ENCODE measurements around the gene ADAM19. TPM values are rescaled to one million over a fixed set of nuclear protein-coding genes. Genes with fewer than 3 reads are reported as not detected.

Gene ADAM19
- total and polyA plus RNA-seq, 2 of the 4 experiments (the other 2 are of a cell fraction) = 35.5 to 49.2 TPM

GRCh38 chr5:157455057-157455456, 120.5 kb downstream of the ADAM19 start:
- H2BK15ac ChIP-seq (ENCODE audit: low read depth, low read length) = no peak overlapping the region
- H3K9ac ChIP-seq (ENCODE audit: low read depth, low read length) = no peak overlapping the region
- CTCF ChIA-PET = no interaction called here
- ATAC-seq (ENCODE audit: low read depth) = no peak
- H3K4me2 ChIP-seq (ENCODE audit: low read depth, low read length) = no peak overlapping the region
- H4K91ac ChIP-seq (ENCODE audit: insufficient read depth, low read depth, low read length) = no peak overlapping the region
- no peaks in the 10 kb centered on the region for H3K4me1 ChIP-seq (ENCODE audit: control insufficient read depth, insufficient read depth, low read length)
- no peak overlapping the region for H3K14ac ChIP-seq (replicated peaks; ENCODE audit: low read depth, low read length)
- no peak overlapping the region for H2BK120ac ChIP-seq (ENCODE audit: low read depth, low read length)
- dilution Hi-C loops (cut with HindIII; ENCODE audit: low sequenced_read_pairs, unreplicated experiment) (no loop called here), intact Hi-C loops (cut with micrococcal nuclease) (no loop called here), in situ Hi-C loops (cut with MboI; ENCODE audit: low sequenced_read_pairs) (no loop called here)
- H3K9me1 ChIP-seq (ENCODE audit: insufficient read depth, low read length) = no peaks in the 10 kb centered on the region
- no peak overlapping the region for H2BK20ac ChIP-seq (ENCODE audit: low read depth, low read length)
- no peak overlapping the region for H2AFZ ChIP-seq (replicated peaks; ENCODE audit: low read length, poor library complexity)
- no peak overlapping the region for H4K5ac ChIP-seq (ENCODE audit: low read depth, low read length)
- H3K9me3 ChIP-seq (ENCODE audit: control insufficient read depth, insufficient read depth, low read length) = no peaks in the 10 kb centered on the region
- H3K23ac ChIP-seq (ENCODE audit: low read depth, low read length) = no peak overlapping the region
- TF ChIP-seq, protein P1, sequence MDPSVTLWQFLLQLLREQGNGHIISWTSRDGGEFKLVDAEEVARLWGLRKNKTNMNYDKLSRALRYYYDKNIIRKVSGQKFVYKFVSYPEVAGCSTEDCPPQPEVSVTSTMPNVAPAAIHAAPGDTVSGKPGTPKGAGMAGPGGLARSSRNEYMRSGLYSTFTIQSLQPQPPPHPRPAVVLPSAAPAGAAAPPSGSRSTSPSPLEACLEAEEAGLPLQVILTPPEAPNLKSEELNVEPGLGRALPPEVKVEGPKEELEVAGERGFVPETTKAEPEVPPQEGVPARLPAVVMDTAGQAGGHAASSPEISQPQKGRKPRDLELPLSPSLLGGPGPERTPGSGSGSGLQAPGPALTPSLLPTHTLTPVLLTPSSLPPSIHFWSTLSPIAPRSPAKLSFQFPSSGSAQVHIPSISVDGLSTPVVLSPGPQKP (IDR thresholded peaks at IDR 0.05; ENCODE audit: borderline replicate concordance, low read depth, low read length) = no peak
- TF ChIP-seq MAZ (IDR thresholded peaks at IDR 0.05; ENCODE audit: borderline replicate concordance, low read depth, low read length) (no peak), USF2 (IDR thresholded peaks at IDR 0.05; ENCODE audit: low read depth, low read length) (no peak), NFE2L2 (IDR thresholded peaks at IDR 0.05; ENCODE audit: low read depth, low read length) (no peak), RCOR1 (IDR thresholded peaks at IDR 0.05; ENCODE audit: insufficient replicate concordance, low read length) (no peak), POLR2A (IDR thresholded peaks at IDR 0.05; ENCODE audit: low read depth, low read length) (no peak), RAD21 (IDR thresholded peaks at IDR 0.05; ENCODE audit: low read length) (no peak), SMC3 (IDR thresholded peaks at IDR 0.05; ENCODE audit: low read depth, low read length) (no peak), MXI1 (IDR thresholded peaks at IDR 0.05; ENCODE audit: borderline replicate concordance, low read depth, low read length) (no peak)
- TF ChIP-seq, protein P2, sequence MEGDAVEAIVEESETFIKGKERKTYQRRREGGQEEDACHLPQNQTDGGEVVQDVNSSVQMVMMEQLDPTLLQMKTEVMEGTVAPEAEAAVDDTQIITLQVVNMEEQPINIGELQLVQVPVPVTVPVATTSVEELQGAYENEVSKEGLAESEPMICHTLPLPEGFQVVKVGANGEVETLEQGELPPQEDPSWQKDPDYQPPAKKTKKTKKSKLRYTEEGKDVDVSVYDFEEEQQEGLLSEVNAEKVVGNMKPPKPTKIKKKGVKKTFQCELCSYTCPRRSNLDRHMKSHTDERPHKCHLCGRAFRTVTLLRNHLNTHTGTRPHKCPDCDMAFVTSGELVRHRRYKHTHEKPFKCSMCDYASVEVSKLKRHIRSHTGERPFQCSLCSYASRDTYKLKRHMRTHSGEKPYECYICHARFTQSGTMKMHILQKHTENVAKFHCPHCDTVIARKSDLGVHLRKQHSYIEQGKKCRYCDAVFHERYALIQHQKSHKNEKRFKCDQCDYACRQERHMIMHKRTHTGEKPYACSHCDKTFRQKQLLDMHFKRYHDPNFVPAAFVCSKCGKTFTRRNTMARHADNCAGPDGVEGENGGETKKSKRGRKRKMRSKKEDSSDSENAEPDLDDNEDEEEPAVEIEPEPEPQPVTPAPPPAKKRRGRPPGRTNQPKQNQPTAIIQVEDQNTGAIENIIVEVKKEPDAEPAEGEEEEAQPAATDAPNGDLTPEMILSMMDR (conservative IDR thresholded peaks at IDR 0.05; ENCODE audit: low read depth, low read length) = no peak
- H3K4me3 ChIP-seq (ENCODE audit: insufficient read depth, low read depth, low read length) = no peak overlapping the region
- POLR2A ChIA-PET (ENCODE audit: unreplicated experiment) = no interaction called here
- peaks cover 5% of the 10 kb centered on the region; the same call in 1 of the 2 replicates for H3K27me3 ChIP-seq (ENCODE audit: control insufficient read depth, insufficient read depth, low read length)
- BruUV-seq (replicated peaks) = no TSS peak
- WGBS, 2 experiments (ENCODE audit: extremely low coverage in 2 of 2, insufficient read length in 1 of 2) = 96% methylated on average over 4 of the region's 7 CpGs; no CpG with 5 or more reads in 1 of the 2 experiments
- no peaks in the 10 kb centered on the region for H3K36me3 ChIP-seq (ENCODE audit: control insufficient read depth, insufficient read depth, low read length)
- no peak overlapping the region for H2AK9ac ChIP-seq (replicated peaks; ENCODE audit: low read depth, low read length, poor library complexity)
- H3K56ac ChIP-seq (ENCODE audit: extremely low read depth, insufficient read depth, low read length) = no peak overlapping the region
- H3K27ac ChIP-seq (ENCODE audit: insufficient read depth, low read length) = no peak overlapping the region
- H2AK5ac ChIP-seq (ENCODE audit: low read depth, low read length) = no peak overlapping the region
- H4K20me1 ChIP-seq (ENCODE audit: insufficient read depth, low read length) = no peaks in the 10 kb centered on the region
- H3K79me1 ChIP-seq (ENCODE audit: low read depth in 1 of 2, low read length in 2 of 2) = no peaks in the 10 kb centered on the region
- no peak overlapping the region for H4K8ac ChIP-seq (ENCODE audit: low read depth in 2 of 2, low read length in 2 of 2)
- H2BK5ac ChIP-seq (ENCODE audit: low read depth, low read length, poor library complexity, severe bottlenecking) = no peak overlapping the region
- no peak overlapping the region for H3K18ac ChIP-seq (ENCODE audit: low read depth, low read length)
- no peak overlapping the region for H3K4ac ChIP-seq (ENCODE audit: low read depth, low read length)
- no peak for DNase-seq
